NK-92 treated with Interleukin-12 subunit alpha and Interleukin-12 subunit beta, amount 100 ng/mL, for 24 hours (cell line): ENCODE measurements around the gene PLXDC1.

Source experiments
- DNase-seq: peaks from one replicate; lab custom pipeline; 2025; lab: John Stamatoyannopoulos, UW

PLXDC1 gene

GRCh38 chr17:39096508-39097149 is 54.8 kb downstream of the PLXDC1 start:
- peak; percentile 37 for DNase-seq

- no peak for DNase-seq
These were observed 56.1 kb downstream of the PLXDC1 start for GRCh38 chr17:39095309-39095686.

- DNase-seq, result peak; percentile 28
These were observed 56.7 kb downstream of the PLXDC1 start for GRCh38 chr17:39094607-39095308.

GRCh38 chr17:39092692-39093230 is 58.7 kb downstream of the PLXDC1 start:
- DNase-seq, result no peak

- DNase-seq, result no peak
These were observed 60.4 kb downstream of the PLXDC1 start for GRCh38 chr17:39090908-39091665.

- DNase-seq, result no peak
These were observed 61.0 kb downstream of the PLXDC1 start for GRCh38 chr17:39090400-39090799.

- no peak for DNase-seq
These were observed 66.9 kb downstream of the PLXDC1 start for GRCh38 chr17:39084558-39084957.

- DNase-seq, result no peak
These were observed 68.2 kb downstream of the PLXDC1 start for GRCh38 chr17:39083270-39083669.

GRCh38 chr17:39082482-39082881 is 69.0 kb downstream of the PLXDC1 start:
- DNase-seq, result no peak

GRCh38 chr17:39081851-39082250 is 69.6 kb downstream of the PLXDC1 start:
- DNase-seq, result no peak

GRCh38 chr17:39080421-39081078 is 70.9 kb downstream of the PLXDC1 start:
- no peak for DNase-seq

- no peak for DNase-seq
These were observed 71.6 kb downstream of the PLXDC1 start for GRCh38 chr17:39079836-39080235.

- no peak for DNase-seq
These were observed 73.6 kb downstream of the PLXDC1 start for GRCh38 chr17:39077866-39078265.

GRCh38 chr17:39077252-39077651 is 74.2 kb downstream of the PLXDC1 start:
- DNase-seq, result no peak

- DNase-seq, result no peak
These were observed 76.8 kb downstream of the PLXDC1 start for GRCh38 chr17:39074676-39075075.

- DNase-seq, result no peak
These were observed 77.5 kb downstream of the PLXDC1 start for GRCh38 chr17:39073916-39074315.

- no peak for DNase-seq
These were observed 78.1 kb downstream of the PLXDC1 start for GRCh38 chr17:39073353-39073752.

GRCh38 chr17:39071573-39071972 is 79.9 kb downstream of the PLXDC1 start:
- no peak for DNase-seq

GRCh38 chr17:39069114-39069756 is 82.2 kb downstream of the PLXDC1 start:
- DNase-seq, result no peak

GRCh38 chr17:39064819-39065218 is 86.6 kb downstream of the PLXDC1 start:
- DNase-seq, result no peak

GRCh38 chr17:39064374-39064773 is 87.1 kb downstream of the PLXDC1 start:
- DNase-seq, result no peak

- no peak for DNase-seq
These were observed 87.8 kb downstream of the PLXDC1 start for GRCh38 chr17:39063681-39064069.
